ENCODE results near the gene UNC5B.
A peak's percentile ranks its signal among the peaks of the same experiment; 100 is the strongest.

UNC5B gene

DNA sequence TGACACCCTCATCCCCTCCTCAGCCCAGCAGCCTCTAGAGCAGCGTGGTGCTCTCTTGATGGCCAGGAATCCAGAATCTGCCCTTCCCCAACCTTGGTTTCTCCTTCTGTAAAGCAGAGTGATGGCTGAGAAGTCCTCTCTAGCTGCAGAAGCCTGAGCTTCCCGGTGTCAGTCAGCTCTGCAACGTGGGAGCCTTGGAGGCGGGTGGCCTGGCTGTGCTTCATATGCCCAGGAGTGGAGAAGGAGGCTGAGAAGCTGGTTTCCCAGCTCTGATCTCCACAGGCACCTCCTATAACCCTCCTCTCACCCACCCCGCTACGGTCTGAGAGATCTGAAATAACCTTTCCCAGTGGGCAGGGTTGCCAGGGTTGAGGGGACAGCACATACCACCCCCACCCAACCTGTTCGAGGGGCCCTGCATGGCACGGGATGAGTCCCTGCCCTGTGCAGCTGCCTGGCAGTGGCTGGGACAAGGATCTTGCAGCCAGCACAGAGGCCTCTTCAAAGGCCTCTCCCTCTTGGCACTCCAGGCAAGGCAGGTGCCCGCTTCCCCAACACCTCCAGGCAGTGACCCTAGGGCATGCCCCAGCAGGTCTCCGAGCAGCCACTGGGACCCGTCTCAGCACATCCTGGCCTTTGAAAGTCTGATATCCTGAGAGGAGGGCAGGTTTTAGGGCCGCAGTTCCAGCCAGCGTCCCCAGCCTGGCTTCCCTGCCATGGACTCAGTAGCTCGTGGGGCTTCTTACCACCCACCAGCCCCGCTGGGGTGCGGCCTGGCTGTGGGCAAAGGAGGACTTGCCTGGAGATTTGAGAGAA is 88.4 kb downstream of the UNC5B start:
- DNase-seq (ENCODE audit: low spot score), result no peak

DNA sequence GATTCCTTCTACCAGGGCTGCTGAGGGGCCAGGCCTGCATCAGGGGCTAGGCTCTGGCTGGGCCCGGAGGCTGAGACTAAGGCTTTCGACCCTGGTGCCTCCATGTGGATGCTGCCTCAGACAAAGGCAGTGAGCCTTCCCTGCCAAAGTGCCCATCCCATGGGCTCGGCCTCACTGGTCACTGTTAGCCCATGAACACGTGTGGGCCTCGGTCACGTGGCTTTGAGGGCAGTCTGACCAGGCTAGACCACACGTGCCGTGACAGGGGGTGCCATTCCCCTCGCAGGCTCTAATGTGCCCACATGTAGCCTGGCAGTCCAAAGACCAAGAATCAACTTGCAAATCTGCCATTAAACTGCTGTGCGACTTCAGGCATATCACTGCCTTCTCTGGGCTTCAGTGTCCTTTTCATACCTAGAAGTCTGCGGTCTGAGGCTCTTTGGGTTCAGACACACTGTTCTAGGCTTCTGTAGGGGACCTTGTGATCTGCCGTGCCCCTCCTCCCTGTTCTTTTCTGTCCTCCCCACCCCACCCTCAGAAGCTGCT is 89.1 kb downstream of the UNC5B start:
- no peak for DNase-seq (ENCODE audit: low spot score)

DNA sequence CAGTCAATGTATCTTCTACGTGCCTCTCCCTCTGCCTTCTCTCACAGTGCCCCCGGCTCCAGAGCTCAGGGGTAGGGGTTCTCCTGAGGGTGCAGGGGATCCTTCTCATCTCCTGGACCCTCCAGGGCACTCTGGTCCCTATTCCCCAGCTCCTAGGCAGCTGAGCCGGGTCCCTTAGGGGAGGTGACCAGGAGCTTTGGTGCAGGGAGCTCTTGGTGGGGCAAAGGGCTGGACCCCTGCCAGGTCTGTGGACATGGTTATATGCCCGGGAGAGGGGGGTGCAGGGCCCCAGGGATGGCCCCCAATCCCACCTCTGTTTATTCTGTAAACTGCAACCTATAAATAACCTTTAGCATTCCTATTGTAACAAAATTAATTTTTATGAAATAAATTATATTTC is 90.1 kb downstream of the UNC5B start:
- DNase-seq (ENCODE audit: low spot score), result no peak

DNA sequence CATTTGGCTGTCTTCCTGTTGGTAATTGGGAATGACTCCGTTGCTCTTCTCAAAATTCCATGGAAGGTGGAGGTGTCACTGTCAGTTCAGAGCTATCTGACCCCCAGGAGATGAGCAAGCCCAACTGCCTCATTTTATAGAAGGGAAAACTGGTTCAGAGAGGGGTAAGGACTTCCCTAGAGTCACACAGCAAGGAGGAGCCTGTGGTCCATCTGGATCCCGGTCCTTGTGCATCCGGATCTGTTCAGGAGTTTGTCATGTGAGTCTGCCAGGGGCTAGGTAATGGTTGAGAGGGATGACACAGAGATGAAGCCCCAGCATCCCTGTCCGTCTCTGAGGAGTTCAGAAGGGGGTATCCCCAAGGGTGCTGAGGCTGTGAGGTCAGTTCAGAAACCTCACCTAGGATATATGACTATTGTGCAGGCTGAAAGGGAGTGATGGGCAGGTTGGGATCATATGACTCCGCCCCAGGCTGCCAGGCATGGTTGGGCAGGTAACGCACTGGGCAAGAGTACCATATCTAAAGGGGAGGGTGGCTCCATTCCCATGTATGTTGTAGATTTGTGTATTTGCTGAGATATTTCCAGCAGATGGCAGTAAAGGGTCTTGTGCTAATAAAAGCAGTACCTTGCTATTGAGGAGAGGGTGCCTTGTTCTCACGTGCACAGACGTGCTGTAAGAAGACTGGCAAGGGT is 90.7 kb downstream of the UNC5B start:
- DNase-seq (ENCODE audit: low spot score), result peak; percentile 52

DNA sequence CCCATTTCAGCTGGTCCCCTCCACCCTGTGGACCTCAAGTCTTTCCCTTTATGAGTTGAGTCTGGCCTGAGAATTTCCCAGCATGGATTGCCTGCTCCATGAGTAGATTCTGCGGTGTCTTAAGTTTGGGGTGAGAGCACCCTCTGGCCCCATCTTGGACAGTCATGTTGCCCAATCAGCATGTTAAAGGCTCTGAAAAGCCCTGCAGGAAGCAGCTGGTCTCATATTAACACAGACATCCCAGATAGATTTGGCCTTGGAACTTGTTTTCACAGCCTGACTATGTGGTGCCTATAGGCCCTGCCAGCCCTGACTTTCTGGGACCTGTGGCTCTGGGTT is 91.2 kb downstream of the UNC5B start:
- DNase-seq (ENCODE audit: low spot score), result no peak

DNA sequence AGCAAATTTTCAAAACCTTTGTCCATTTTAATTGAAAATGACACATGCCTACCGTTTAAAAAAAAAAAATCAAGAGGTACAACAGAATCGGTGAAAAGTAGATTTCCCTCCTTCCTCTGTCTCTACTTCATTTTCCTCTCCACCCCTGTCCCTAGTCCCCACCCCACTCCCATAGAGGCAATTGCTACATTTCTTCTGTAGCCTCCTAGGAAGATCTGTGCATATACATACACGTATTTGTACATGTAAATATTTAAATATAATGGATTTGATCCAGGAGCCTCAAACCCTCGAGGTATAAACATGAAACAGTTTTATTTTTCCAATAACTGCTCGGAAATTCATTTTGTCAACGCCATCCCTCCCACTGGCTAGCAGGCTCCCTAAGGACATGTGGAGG is 92.5 kb downstream of the UNC5B start:
- DNase-seq (ENCODE audit: low spot score), result no peak

DNA sequence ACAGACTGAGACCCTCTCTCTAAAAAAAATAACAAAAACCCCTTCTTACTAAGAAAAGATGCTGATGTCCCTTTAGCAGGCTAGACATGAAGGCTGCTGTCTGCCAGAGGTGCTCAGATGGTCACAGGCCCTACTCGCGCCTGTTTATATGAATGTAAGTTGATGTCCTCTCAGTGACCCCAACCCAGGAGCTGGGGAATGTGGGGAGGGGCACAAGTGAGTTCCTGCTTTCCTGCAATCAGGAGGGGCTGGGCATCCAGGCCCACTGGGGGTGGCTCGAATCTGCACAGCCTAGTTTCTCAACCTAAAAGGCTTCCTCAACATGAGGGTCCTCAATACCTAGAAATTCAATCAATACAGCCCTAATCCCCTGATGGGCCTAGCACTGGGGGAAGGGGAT is 94.6 kb downstream of the UNC5B start:
- no peak for DNase-seq (ENCODE audit: low spot score)

- no peak for DNase-seq (ENCODE audit: low spot score)
These were observed 95.2 kb downstream of the UNC5B start for GRCh38 chr10:71307469-71308085.

- no peak for DNase-seq (ENCODE audit: low spot score)
These were observed 95.9 kb downstream of the UNC5B start for GRCh38 chr10:71308244-71308643.

GRCh38 chr10:71308985-71309384 is 96.6 kb downstream of the UNC5B start:
- no peak for DNase-seq (ENCODE audit: low spot score)

DNA sequence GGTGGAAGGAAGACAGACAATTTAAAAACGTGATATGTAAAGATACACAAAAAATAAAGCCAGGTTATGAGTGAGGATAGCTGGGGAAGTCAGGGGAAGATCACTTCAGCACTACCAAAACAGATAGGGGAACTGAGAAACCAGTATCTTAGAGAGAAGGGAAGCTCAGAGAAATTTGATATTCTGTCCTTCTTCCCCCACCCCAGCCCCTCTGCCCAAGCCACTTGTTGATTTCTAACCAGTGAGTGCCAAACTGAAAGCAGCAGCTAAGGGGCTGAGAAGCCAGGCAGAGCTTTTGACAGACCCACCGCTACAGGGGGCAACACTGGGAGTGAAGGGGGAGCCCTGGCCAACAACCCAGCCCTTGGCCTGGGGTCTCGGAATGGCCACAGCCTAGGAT is 97.5 kb downstream of the UNC5B start:
- no peak for DNase-seq (ENCODE audit: low spot score)

GRCh38 chr10:71312220-71312619 is 99.8 kb downstream of the UNC5B start:
- no peak for DNase-seq (ENCODE audit: low spot score)

DNA sequence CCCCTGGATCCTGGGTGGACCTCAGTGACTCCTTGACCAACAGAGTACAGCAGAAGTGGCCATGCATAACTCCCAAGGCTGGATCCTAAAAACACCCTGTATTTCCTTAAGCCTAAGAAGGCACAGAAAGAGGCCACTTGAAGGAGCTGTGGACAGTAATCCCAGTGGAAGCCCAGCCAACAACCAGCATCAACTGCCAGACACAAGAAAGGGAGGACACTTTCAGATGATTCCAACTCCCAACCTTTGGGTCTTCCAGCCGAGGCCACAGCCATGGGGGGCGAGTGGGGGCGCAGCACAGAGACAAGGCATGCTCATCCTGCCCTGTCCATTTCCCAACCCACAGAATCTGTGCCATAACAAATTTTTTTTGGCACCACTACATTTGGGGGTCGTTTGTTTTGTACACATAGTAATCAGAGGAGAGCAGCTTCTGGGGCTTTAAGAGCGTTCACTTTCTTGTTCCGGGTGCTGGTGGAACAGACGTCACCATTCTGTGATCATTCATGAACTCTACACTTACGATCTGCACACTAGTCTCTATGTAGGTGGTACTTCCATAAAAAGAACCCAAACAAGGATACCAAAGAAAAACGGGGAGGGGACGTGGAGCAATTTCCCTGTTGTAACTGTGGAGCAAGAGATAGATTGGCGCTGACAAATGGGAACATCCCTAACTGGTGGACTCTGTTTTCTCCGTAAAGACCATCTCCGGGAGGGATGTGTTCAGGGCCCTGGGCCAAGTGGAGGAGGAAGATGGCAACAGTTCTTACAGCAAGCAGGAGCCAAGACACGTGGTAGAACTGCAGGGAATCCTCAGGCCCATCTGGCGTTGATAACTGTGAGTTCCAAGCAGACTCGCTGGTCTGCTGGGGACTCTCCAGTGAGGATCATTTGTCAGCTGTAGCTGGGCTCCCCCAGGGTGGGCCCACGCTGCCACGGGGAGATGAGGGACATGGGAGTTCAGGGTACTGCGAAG is 100.7 kb downstream of the UNC5B start:
- DNase-seq (ENCODE audit: low spot score), result peak; percentile 38

DNA sequence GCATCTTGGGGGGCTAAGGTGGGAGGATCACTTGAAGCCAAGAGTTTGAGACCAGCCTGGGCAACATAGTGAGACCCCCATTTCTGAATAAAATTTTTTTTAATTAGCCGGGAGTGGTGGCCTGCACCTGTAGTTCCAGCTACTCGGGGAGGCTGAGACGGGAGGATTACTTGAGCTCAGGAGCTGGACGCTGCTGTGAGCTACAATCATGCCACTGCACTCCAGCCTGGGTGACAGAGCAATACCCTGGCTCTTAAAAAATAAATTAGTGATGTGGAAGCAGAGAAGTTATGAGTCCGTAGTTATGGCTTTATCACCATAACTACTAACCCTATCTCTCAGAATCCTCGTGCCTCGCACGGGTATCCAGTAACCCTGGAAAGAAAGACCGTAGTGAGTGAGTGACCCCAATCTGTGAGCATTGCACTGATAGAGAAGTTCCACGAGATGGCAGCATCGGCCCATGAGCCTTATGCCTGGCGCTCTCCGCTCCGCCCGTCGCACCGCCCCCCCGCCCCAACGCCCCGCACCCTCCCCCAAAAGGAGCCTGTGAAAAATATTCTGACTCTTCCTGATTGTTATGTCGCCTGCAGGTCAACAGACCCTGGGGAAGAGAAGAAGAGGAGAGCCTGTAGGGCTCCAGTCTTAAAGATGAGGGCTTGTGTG is 101.8 kb downstream of the UNC5B start:
- DNase-seq (ENCODE audit: low spot score), result peak; percentile 72

DNA sequence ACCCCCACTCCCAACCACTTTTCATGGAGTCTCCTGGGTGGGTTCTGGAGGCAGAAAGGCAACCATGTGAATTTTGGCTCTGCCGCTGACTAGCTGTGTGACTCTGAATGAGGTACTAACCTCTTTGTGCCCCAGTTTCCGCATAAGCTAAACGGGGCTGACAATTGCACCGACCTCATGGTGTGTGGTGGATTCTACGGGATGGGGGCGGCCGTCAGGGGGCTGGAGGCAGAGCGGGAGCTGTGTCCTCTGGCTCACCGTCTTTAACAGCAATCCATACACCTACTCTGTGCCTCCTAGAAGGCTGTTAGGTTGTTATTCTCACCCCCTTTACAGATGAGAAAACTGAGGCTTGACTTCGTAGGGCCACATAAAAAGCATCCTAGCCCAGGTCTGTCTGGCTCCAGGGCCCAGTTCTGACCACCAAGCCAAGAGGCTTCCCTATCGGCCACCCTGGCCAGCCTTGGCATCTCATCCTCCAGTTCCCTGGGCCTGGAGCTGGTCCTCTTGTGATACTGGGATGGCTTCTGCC is 102.4 kb downstream of the UNC5B start:
- DNase-seq (ENCODE audit: low spot score), result no peak

- no peak for DNase-seq (ENCODE audit: low spot score)
These were observed 103.9 kb downstream of the UNC5B start for GRCh38 chr10:71316056-71316785.

GRCh38 chr10:71316786-71317160 is 104.4 kb downstream of the UNC5B start:
- no peak for DNase-seq (ENCODE audit: low spot score)

GRCh38 chr10:71317739-71318138 is 105.4 kb downstream of the UNC5B start:
- DNase-seq (ENCODE audit: low spot score), result no peak

GRCh38 chr10:71319042-71319799 is 106.9 kb downstream of the UNC5B start, which contains the start of gene SLC29A3:
TSS of gene SLC29A3 (plus strand) at chr10:71319259. CDS start at chr10:71319310, 51 bp downstream.
- DNase-seq (ENCODE audit: low spot score), result peak; percentile 87

Measured in D341Med (cell line).